PC-9 (cell line): ENCODE measurements around the gene BMF.

ENCODE experiments used
- EZH2 ChIP-seq: fragments of 200-600 bp; sonication (generic); IDR thresholded peaks from 2 replicates; pipeline ENCODE4 v1.8.0; 2017; ENCODE audit warnings: antibody characterized with exemption, low read depth
- TF ChIP-seq, protein P1 (sequence below): fragments of 200-600 bp; sonication (generic); conservative IDR thresholded peaks from 2 replicates; pipeline ENCODE4 v1.6.1; 2017; ENCODE audit warnings: mixed run types, antibody characterized with exemption, mild to moderate bottlenecking, moderate library complexity

DNA sequence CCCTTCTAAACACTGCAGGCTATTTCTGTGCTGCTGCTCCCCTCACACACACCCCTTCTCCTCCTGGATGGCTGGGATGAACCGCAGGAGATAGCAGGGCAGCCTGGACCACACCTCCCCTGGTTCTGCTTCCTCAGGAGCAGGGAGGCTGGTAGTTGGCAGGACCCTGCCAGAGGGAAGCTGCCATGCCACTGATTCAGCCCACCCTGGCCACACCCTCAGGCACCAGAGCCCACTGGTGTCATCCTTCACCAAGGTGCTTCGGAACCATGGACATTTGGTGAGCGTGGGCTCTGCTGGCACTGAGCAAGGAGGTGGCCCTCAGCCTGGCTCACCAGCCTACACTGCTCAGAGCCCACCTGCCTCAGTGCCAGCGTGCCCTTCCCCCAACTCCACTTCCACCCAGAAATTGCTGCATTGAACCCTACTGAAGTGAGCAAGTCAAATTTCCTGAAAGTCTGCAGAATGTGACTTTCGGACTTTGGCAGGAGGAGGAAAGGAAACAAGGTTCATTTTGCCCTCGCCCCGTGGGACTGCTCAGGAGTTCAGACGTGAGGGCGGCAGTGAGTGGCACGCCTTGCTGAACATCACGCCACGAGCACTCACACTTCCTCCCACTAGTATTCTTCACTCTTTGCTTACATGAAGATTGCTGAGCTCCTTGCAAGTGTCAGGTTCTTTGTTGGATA is 26.3 kb downstream of the BMF start:
- TF ChIP-seq, protein P1, sequence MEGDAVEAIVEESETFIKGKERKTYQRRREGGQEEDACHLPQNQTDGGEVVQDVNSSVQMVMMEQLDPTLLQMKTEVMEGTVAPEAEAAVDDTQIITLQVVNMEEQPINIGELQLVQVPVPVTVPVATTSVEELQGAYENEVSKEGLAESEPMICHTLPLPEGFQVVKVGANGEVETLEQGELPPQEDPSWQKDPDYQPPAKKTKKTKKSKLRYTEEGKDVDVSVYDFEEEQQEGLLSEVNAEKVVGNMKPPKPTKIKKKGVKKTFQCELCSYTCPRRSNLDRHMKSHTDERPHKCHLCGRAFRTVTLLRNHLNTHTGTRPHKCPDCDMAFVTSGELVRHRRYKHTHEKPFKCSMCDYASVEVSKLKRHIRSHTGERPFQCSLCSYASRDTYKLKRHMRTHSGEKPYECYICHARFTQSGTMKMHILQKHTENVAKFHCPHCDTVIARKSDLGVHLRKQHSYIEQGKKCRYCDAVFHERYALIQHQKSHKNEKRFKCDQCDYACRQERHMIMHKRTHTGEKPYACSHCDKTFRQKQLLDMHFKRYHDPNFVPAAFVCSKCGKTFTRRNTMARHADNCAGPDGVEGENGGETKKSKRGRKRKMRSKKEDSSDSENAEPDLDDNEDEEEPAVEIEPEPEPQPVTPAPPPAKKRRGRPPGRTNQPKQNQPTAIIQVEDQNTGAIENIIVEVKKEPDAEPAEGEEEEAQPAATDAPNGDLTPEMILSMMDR, result no peak
- TF ChIP-seq EZH2, result no peak
